HG03521 (cell line): ENCODE data around the gene ALDH5A1.

Experiments
- ATAC-seq: cut with Tn5 transposase; IDR thresholded peaks from one replicate; pipeline ENCODE4 v1.9.1; 2021; ENCODE audit warnings: mild to moderate bottlenecking, moderate library complexity; ENCODE audit not compliant: unreplicated experiment

Gene ALDH5A1

GRCh38 chr6:24522228-24523176 is 27.7 kb downstream of the ALDH5A1 start:
- peak; percentile 31 for ATAC-seq

- no peak for ATAC-seq
These were observed 29.6 kb downstream of the ALDH5A1 start for GRCh38 chr6:24524329-24524728.

DNA sequence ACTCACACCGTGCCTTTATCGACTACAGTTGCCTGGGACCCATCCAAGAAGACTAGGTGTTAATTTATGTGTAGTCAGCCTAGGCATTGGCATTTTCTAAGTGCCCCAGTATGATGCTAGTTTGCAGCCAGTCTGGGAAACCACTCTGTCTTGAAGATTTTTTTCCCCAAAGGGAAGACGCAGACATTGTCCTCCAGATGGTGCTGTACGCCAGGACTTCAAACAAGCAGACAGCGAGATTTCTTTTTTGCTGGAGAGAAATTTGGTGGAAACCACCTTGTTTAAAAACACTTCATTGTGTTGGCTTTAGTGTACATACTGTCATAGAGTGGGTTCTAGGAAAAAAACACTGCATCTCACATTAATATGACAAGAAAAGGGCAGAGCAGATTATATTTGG is 30.0 kb downstream of the ALDH5A1 start:
- ATAC-seq: no peak

DNA sequence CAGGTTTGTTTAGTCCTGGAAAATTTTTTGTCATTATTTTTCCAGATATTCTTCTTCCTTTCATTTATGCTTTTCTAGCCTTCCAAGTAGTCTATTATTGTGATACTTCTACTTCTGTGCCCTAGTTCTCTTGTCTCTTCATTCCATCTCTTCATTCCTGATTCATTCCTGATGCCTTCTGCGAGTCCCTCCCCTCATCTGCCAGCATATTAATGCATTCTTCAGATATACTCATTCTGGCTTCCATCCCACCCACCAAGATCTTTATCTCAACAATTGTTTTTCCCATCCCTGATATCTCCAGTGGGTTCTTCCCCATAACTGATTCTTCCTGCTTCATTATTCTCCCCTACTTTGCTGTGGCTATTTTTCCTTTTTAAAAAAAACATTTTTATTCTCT is 35.2 kb downstream of the ALDH5A1 start:
- ATAC-seq: no peak

DNA sequence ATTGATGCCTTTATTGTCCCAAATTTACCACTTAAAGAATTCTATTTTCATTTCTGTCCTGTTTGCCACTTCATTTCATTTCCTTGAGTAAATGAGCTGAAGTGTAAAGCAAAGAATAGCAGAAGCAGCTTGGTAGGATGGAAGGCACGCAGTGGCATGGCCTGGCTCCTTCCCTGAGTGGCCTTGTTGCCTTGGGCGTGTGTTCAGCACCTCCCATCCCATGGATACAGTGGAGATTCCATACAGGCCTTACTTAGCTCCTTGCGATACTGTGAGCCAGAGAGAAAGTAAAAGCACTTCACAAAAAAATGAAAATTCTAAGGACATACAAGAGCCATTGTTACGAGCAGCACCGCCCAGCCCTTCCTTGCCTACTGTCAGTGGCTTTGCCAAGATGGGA is 39.6 kb downstream of the ALDH5A1 start:
- no peak for ATAC-seq

DNA sequence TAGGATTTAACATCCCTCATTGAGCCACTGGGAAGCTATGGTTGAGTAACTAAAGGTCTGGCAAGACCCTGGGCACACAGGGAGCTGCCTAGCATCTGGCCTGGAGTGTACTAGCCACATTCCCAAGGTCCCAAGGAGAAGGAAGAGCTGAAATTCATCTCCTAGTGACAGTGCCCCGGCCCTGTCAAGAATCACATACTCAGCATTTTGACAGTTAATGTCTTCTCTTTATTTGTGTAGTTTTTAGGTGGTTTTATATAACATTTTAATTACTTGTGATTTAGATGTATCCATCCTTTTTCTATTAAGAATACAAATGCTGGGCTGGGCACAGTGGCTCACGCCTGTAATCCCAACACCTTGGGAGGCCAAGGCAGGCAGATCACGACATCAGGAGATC is 40.4 kb downstream of the ALDH5A1 start:
- no peak for ATAC-seq

DNA sequence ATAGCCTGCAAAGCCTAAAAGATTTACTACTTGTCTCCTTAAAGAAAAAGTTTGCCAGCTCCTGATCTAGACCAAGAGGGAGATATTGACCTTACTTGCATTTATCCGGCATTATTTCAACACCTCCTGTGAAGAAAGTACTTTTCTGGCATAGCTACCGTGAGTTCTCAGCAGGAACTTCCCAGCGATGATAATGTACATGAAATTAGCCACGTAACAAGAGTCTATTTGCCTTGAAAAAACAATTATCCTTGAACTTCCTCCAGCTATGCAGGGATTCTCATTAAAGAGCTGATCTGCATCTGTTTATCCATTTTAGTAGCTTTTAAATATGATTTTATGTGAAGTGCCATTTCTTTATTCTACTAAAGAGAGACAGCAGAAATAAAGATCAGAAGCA is 41.7 kb downstream of the ALDH5A1 start:
- ATAC-seq: no peak

GRCh38 chr6:24537082-24537699 is 42.4 kb downstream of the ALDH5A1 start:
- ATAC-seq: no peak

DNA sequence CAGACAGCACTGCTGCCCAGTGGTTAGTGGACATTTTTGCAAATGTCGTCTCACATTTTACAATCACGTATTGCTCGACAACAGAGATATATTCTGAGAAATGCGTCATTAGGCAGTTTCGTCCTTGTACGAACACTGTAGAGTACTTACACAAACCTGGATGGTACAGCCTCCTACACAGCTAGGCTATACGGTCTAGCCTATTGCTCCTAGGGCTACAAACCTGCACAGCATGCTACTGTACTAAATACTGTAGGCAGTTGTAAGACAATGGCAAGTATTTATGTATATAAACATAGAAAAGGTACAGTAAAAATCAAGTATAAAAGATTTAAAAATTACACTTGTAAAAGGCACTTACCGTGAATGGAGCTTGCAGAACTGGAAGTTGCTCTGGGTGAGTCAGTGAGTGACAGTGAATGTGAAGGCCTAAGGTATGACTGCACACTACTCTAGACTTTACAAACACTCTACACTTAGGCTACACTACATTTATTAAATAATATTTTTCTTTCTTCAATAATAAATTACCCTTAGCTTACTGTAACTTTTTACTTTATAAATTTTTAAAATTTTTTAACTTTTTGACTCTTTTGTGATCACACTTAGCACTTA is 43.1 kb downstream of the ALDH5A1 start:
- ATAC-seq: no peak

- ATAC-seq: no peak
These were observed 44.6 kb downstream of the ALDH5A1 start for GRCh38 chr6:24539416-24539815.

DNA sequence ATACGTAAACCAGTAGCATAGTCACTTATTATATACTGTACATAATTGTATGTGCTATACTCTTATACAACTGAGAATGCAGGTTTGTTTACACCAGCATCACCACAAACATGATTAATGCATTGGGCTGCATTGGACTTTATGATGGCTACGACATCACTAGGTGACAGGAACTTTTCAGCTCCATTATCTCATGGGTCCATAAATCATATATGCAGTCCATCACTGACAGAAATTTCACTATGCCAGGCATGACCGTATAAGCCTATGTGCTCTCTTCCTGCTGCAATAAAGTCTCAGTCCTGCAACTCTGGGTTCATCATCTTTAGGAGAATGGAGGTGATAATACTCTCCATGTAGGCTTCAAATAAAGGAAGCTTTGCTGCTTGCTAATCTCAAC is 45.4 kb downstream of the ALDH5A1 start:
- no peak for ATAC-seq

GRCh38 chr6:24543683-24544082 is 48.9 kb downstream of the ALDH5A1 start:
- no peak for ATAC-seq

DNA sequence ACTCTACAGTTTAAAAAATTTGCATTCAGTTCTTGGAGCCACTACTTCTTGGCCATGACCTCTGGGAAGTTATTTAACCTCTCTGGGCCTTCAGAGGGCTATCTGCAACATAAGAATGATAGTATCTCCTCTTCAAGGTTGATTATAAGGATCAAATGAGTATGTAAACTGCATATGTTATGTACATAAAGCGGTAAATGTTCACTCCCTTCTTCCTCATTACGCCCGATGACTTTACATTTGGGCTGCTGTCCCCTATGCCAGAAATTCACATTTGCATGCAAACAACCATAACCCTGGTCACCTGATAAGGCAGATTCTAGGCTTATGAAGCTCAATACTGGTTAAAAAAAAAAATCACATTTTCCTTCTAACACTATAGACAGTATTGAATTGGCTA is 50.4 kb downstream of the ALDH5A1 start:
- ATAC-seq: no peak

GRCh38 chr6:24545691-24546090 is 50.9 kb downstream of the ALDH5A1 start:
- no peak for ATAC-seq

DNA sequence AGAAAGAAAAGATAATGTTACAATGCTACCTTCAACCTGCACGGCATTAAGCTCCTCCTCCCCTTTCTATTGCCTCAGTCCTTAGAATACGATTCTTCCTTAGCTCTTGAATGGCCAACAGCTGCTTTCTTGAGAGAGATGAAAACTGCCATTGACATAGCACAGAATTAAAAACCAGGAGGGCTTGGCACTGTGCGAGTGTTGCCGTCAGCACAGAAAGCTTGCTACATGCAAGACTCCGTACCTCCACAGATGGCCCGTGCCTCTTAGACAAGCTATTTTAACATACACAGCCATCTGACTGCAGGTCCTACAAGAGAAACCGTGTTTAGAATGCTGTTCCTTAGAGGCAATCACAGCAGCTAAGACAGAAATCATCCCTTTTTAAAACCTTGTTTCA is 51.7 kb downstream of the ALDH5A1 start:
- ATAC-seq: no peak

GRCh38 chr6:24547243-24547642 is 52.5 kb downstream of the ALDH5A1 start:
- ATAC-seq: no peak

GRCh38 chr6:24549158-24549557 is 54.4 kb downstream of the ALDH5A1 start:
- no peak for ATAC-seq

DNA sequence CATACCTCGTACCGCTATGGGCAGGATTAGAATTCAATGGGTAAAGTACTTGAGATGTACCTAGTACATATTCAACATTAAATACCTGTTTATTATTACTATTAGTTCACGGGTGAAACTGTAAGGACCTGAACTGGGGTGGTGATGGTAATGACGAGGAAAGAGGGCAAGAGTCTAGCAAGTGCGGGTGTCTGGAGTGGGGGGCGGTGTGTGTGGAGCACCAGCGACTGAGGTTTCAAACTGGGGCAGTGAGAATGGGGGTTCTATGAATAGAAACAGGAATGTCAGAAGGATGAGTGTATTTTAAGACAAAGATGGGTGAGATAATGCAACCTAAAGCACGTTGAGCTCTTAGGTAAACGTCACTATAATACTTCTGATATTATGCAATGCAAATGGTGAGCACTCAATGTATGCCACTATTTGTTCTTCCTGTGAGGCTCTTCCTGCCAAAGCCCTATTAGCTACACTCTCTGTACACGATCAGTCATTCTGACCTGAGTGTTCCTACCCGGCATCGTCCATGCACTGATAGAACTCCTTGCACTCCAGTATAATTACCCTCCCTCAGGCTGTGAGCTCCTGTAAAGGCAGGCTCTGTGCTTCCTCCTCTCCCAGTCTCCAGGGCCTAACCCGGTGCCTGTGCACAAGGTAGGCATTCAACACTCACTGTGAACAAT is 55.0 kb downstream of the ALDH5A1 start:
- ATAC-seq: no peak

GRCh38 chr6:24551139-24551538 is 56.4 kb downstream of the ALDH5A1 start:
- no peak for ATAC-seq

- ATAC-seq: no peak
These were observed 59.7 kb downstream of the ALDH5A1 start for GRCh38 chr6:24554474-24554873.

- no peak for ATAC-seq
These were observed 63.7 kb downstream of the ALDH5A1 start for GRCh38 chr6:24558516-24558915.
